ENCODE data around the gene CRACR2A. TPM values are rescaled to one million over a fixed set of nuclear protein-coding genes. Genes with fewer than 3 reads are reported as not detected.

The CRACR2A gene
- total RNA-seq, 1 donor: 9.5 TPM

Small RNAs within 50 kb of the gene (small RNA-seq; reads per million reads assigned to genes)
- not detected for gene RNU6-174P

Other genes starting within 250 kb of the CRACR2A start
- 6.1 and 6.5 TPM in 2 replicates for gene PARP11, start 120.3 kb upstream of the CRACR2A start, total RNA-seq